Activated T-cell treated with anti-CD3 and anti-CD28 coated beads, Interleukin-2, amount 50 U/mL, for 4 hours (primary cell): ENCODE measurements around the gene CELF2. TPM values are rescaled to one million over a fixed set of nuclear protein-coding genes. Genes with fewer than 3 reads are reported as not detected.
"Not testable (repeated sequence)": the region's sequence is repeated elsewhere in the genome, so short reads cannot be mapped to it uniquely, and the experiment has no call there.

Source experiments
- ATAC-seq, 2 donors: fragments of 200-7000 bp; cut with Tn5 transposase; one replicate each; pipeline ENCODE4 v1.10.0; 2021
- DNase-seq: peaks from one replicate; pipeline ENCODE4 v3.0.0-alpha.2; 2020
- H3K27me3 Mint-ChIP-seq: one replicate; pipeline ENCODE4 v1.8.0; 2021; ENCODE audit warnings: low read depth, mixed read lengths
- H3K36me3 Mint-ChIP-seq: one replicate; pipeline ENCODE4 v1.8.0; 2022; ENCODE audit warnings: mixed read lengths; ENCODE audit not compliant: insufficient read depth
- H3K4me1 Mint-ChIP-seq: one replicate; pipeline ENCODE4 v1.8.0; 2021; ENCODE audit warnings: low read depth, mixed read lengths
- H3K4me3 Mint-ChIP-seq: one replicate; pipeline ENCODE4 v1.8.0; 2021; ENCODE audit warnings: mild to moderate bottlenecking, moderate library complexity, mixed read lengths
- H3K9me3 Mint-ChIP-seq: one replicate; pipeline ENCODE4 v1.8.0; 2021; ENCODE audit warnings: mixed read lengths
- total RNA-seq, 3 donors: library from RNA; stranded (reverse); gene quantifications; one replicate each; pipeline ENCODE4 v1.2.1, GENCODE V29; 2021

CELF2 gene
- total RNA-seq, 3 donors from 2014 or later: 112 to 121 (median 113) TPM

- Mint-ChIP-seq H3K9me3 (no peaks in the 10 kb centered on the region), H3K4me3 (no peak overlapping the region), H3K36me3 (peaks cover 27% of the 10 kb centered on the region), H3K4me1 (peaks cover 26% of the 10 kb centered on the region), H3K27me3 (no peaks in the 10 kb centered on the region)
- ATAC-seq (no peak), DNase-seq (no peak)
Measured at GRCh38 chr10:11336722-11337162, 319.1 kb downstream of the CELF2 start.

- no peaks in the 10 kb centered on the region for H3K9me3 Mint-ChIP-seq
- H3K4me3 Mint-ChIP-seq: peak overlapping the region; percentile 13
- no peaks in the 10 kb centered on the region for H3K27me3 Mint-ChIP-seq
- peaks cover 23% of the 10 kb centered on the region for H3K36me3 Mint-ChIP-seq
- DNase-seq (peak; percentile 13), ATAC-seq (peak; percentile 58 to 64)
- H3K4me1 Mint-ChIP-seq: peaks cover 24% of the 10 kb centered on the region
Measured at GRCh38 chr10:11337516-11337915, 319.8 kb downstream of the CELF2 start.

GRCh38 chr10:11338160-11338844 lies 320.6 kb downstream of the CELF2 start:
- Mint-ChIP-seq H3K4me3 (no peak overlapping the region), H3K4me1 (peaks cover 19% of the 10 kb centered on the region), H3K36me3 (peaks cover 16% of the 10 kb centered on the region), H3K27me3 (no peaks in the 10 kb centered on the region), H3K9me3 (no peaks in the 10 kb centered on the region)
- DNase-seq: no peak
- ATAC-seq: peak in 1 of 2 donors; percentile 15

- Mint-ChIP-seq H3K27me3 (no peaks in the 10 kb centered on the region), H3K36me3 (peaks cover 14% of the 10 kb centered on the region), H3K4me1 (peaks cover 17% of the 10 kb centered on the region), H3K4me3 (no peak overlapping the region), H3K9me3 (no peaks in the 10 kb centered on the region)
- ATAC-seq (no peak), DNase-seq (no peak)
Measured at GRCh38 chr10:11339013-11339412, 321.3 kb downstream of the CELF2 start.

GRCh38 chr10:11339660-11340059 lies 322.0 kb downstream of the CELF2 start:
- Mint-ChIP-seq H3K4me3 (no peak overlapping the region), H3K4me1 (peaks cover 12% of the 10 kb centered on the region), H3K36me3 (peaks cover 8% of the 10 kb centered on the region), H3K27me3 (no peaks in the 10 kb centered on the region), H3K9me3 (no peaks in the 10 kb centered on the region)
- no peak for ATAC-seq
- DNase-seq: no peak

GRCh38 chr10:11341283-11341960 lies 323.8 kb downstream of the CELF2 start:
- DNase-seq (no peak), ATAC-seq (no peak)
- Mint-ChIP-seq H3K36me3 (no peaks in the 10 kb centered on the region), H3K4me3 (no peak overlapping the region), H3K4me1 (peaks cover 8% of the 10 kb centered on the region), H3K9me3 (no peaks in the 10 kb centered on the region), H3K27me3 (no peaks in the 10 kb centered on the region)

- H3K36me3 Mint-ChIP-seq: peaks cover 4% of the 10 kb centered on the region
- H3K4me1 Mint-ChIP-seq: peaks cover 2% of the 10 kb centered on the region
- H3K4me3 Mint-ChIP-seq: no peak overlapping the region
- H3K9me3 Mint-ChIP-seq: peaks cover 5% of the 10 kb centered on the region
- no peak for ATAC-seq
- H3K27me3 Mint-ChIP-seq: no peaks in the 10 kb centered on the region
- DNase-seq: no peak
Measured at GRCh38 chr10:11344081-11344480, 326.4 kb downstream of the CELF2 start.

GRCh38 chr10:11344550-11344949 lies 326.9 kb downstream of the CELF2 start:
- peaks cover 5% of the 10 kb centered on the region for H3K9me3 Mint-ChIP-seq
- H3K4me3 Mint-ChIP-seq: peak overlapping the region; percentile 26
- H3K36me3 Mint-ChIP-seq: peaks cover 4% of the 10 kb centered on the region
- peaks cover 2% of the 10 kb centered on the region for H3K4me1 Mint-ChIP-seq
- no peaks in the 10 kb centered on the region for H3K27me3 Mint-ChIP-seq
- DNase-seq: no peak
- ATAC-seq: peak; percentile 34 to 48

GRCh38 chr10:11345224-11346054 lies 327.8 kb downstream of the CELF2 start:
- Mint-ChIP-seq H3K9me3 (peaks cover 5% of the 10 kb centered on the region), H3K36me3 (peaks cover 4% of the 10 kb centered on the region), H3K4me3 (no peak overlapping the region), H3K27me3 (no peaks in the 10 kb centered on the region), H3K4me1 (peaks cover 2% of the 10 kb centered on the region)
- no peak for ATAC-seq
- DNase-seq: no peak

- H3K27me3 Mint-ChIP-seq, H3K4me1 Mint-ChIP-seq, DNase-seq, H3K9me3 Mint-ChIP-seq, ATAC-seq, H3K36me3 Mint-ChIP-seq, H3K4me3 Mint-ChIP-seq: not testable (repeated sequence)
Measured at GRCh38 chr10:11347580-11347979, 329.9 kb downstream of the CELF2 start.

GRCh38 chr10:11351801-11352200 lies 334.1 kb downstream of the CELF2 start:
- DNase-seq (no peak), ATAC-seq (no peak)
- no peak overlapping the region for H3K4me3 Mint-ChIP-seq
- no peaks in the 10 kb centered on the region for H3K4me1 Mint-ChIP-seq
- H3K9me3 Mint-ChIP-seq: peaks cover 5% of the 10 kb centered on the region
- H3K36me3 Mint-ChIP-seq: peaks cover 4% of the 10 kb centered on the region
- H3K27me3 Mint-ChIP-seq: no peaks in the 10 kb centered on the region

- no peak overlapping the region for H3K4me3 Mint-ChIP-seq
- ATAC-seq (no peak), DNase-seq (no peak)
Measured at GRCh38 chr10:11353006-11353896, 335.6 kb downstream of the CELF2 start.

GRCh38 chr10:11354823-11355222 lies 337.2 kb downstream of the CELF2 start:
- no peaks in the 10 kb centered on the region for H3K4me1 Mint-ChIP-seq
- H3K36me3 Mint-ChIP-seq: no peaks in the 10 kb centered on the region
- ATAC-seq (no peak), DNase-seq (no peak)
- peaks cover 3% of the 10 kb centered on the region for H3K27me3 Mint-ChIP-seq
- peaks cover 7% of the 10 kb centered on the region for H3K9me3 Mint-ChIP-seq
- H3K4me3 Mint-ChIP-seq: no peak overlapping the region

More at GRCh38 chr10:11353006-11353896, 335.6 kb downstream of the CELF2 start:
- Mint-ChIP-seq H3K4me1 (no peaks in the 10 kb centered on the region), H3K27me3 (peaks cover 3% of the 10 kb centered on the region), H3K9me3 (no peaks in the 10 kb centered on the region), H3K36me3 (no peaks in the 10 kb centered on the region)

GRCh38 chr10:11355592-11355991 lies 337.9 kb downstream of the CELF2 start:
- no peak overlapping the region for H3K4me3 Mint-ChIP-seq

More at GRCh38 chr10:11355592-11355991, 337.9 kb downstream of the CELF2 start:
- Mint-ChIP-seq H3K27me3 (peaks cover 3% of the 10 kb centered on the region), H3K4me1 (no peaks in the 10 kb centered on the region), H3K36me3 (no peaks in the 10 kb centered on the region), H3K9me3 (peaks cover 7% of the 10 kb centered on the region)
- ATAC-seq (no peak), DNase-seq (no peak)
